ENCODE results near the gene STRADA.

STRADA gene

GRCh38 chr17:63772801-63773271 is 31.2 kb upstream of the STRADA start:
- TF ChIP-seq CTCF (IDR thresholded peaks at IDR 0.05; ENCODE audit: control insufficient read depth, insufficient read depth, low read depth, low read length, missing control alignments): no peak
- H3K4me3 ChIP-seq (ENCODE audit: control insufficient read depth, low read depth, low read length): peak overlapping the region; percentile 66
- no peak for DNase-seq (ENCODE audit: low read depth)

- no peak for TF ChIP-seq CTCF (IDR thresholded peaks at IDR 0.05; ENCODE audit: control insufficient read depth, insufficient read depth, low read depth, low read length, missing control alignments)
- no peak for DNase-seq (ENCODE audit: low read depth)
- no peak overlapping the region for H3K4me3 ChIP-seq (ENCODE audit: control insufficient read depth, low read depth, low read length)
Measured at GRCh38 chr17:63768433-63768832, 26.8 kb upstream of the STRADA start.

GRCh38 chr17:63766754-63767153 is 25.2 kb upstream of the STRADA start:
- TF ChIP-seq CTCF (IDR thresholded peaks at IDR 0.05; ENCODE audit: control insufficient read depth, insufficient read depth, low read depth, low read length, missing control alignments): no peak
- DNase-seq (ENCODE audit: low read depth): no peak

GRCh38 chr17:63764716-63765115 is 23.1 kb upstream of the STRADA start:
- H3K4me3 ChIP-seq (ENCODE audit: control insufficient read depth, low read depth, low read length): no peak overlapping the region
- DNase-seq (ENCODE audit: low read depth): no peak

More at GRCh38 chr17:63766754-63767153, 25.2 kb upstream of the STRADA start:
- H3K4me3 ChIP-seq (ENCODE audit: control insufficient read depth, low read depth, low read length): no peak overlapping the region

GRCh38 chr17:63762161-63763078 is 20.8 kb upstream of the STRADA start:
- H3K4me3 ChIP-seq (ENCODE audit: control insufficient read depth, low read depth, low read length): no peak overlapping the region
- TF ChIP-seq CTCF (IDR thresholded peaks at IDR 0.05; ENCODE audit: control insufficient read depth, insufficient read depth, low read depth, low read length, missing control alignments): no peak
- no peak for DNase-seq (ENCODE audit: low read depth)

More at GRCh38 chr17:63764716-63765115, 23.1 kb upstream of the STRADA start:
- TF ChIP-seq CTCF (IDR thresholded peaks at IDR 0.05; ENCODE audit: control insufficient read depth, insufficient read depth, low read depth, low read length, missing control alignments): no peak

GRCh38 chr17:63760771-63761539 is 19.4 kb upstream of the STRADA start:
- H3K4me3 ChIP-seq (ENCODE audit: control insufficient read depth, low read depth, low read length): no peak overlapping the region
- no peak for DNase-seq (ENCODE audit: low read depth)
- no peak for TF ChIP-seq CTCF (IDR thresholded peaks at IDR 0.05; ENCODE audit: control insufficient read depth, insufficient read depth, low read depth, low read length, missing control alignments)
